GM18507 (cell line): ENCODE measurements around the gene WAC.
"Not testable (repeated sequence)": the region's sequence is repeated elsewhere in the genome, so short reads cannot be mapped to it uniquely, and the experiment has no call there.

Experiments
- DNase-seq: peaks from one replicate; pipeline ENCODE4 v3.0.0; 2011; ENCODE audit warnings: low read depth; ENCODE audit not compliant: insufficient read length; ENCODE audit errors: extremely low spot score
- FAIRE-seq: peaks from 2 replicates; lab custom pipeline; 2011; peaks lifted over from hg19 to GRCh38; lab: Jason Lieb, UNC

Gene WAC

GRCh38 chr10:28559618-28560017 lies 26.7 kb downstream of the WAC start:
- FAIRE-seq (no peak), DNase-seq (no peak)

GRCh38 chr10:28560617-28561016 lies 27.7 kb downstream of the WAC start:
- DNase-seq: no peak
- FAIRE-seq: no peak

GRCh38 chr10:28561531-28561930 lies 28.6 kb downstream of the WAC start:
- DNase-seq: no peak

GRCh38 chr10:28564905-28565304 lies 32.0 kb downstream of the WAC start:
- FAIRE-seq (no peak), DNase-seq (no peak)

More at GRCh38 chr10:28561531-28561930, 28.6 kb downstream of the WAC start:
- no peak for FAIRE-seq

GRCh38 chr10:28566458-28567015 lies 33.6 kb downstream of the WAC start:
- DNase-seq (no peak), FAIRE-seq (no peak)

- FAIRE-seq (no peak), DNase-seq (no peak)
These were observed 36.7 kb downstream of the WAC start for GRCh38 chr10:28569506-28570159.

- no peak for FAIRE-seq
- no peak for DNase-seq
These were observed 37.7 kb downstream of the WAC start for GRCh38 chr10:28570598-28570997.

GRCh38 chr10:28571265-28571664 lies 38.3 kb downstream of the WAC start:
- FAIRE-seq (no peak), DNase-seq (no peak)

DNA sequence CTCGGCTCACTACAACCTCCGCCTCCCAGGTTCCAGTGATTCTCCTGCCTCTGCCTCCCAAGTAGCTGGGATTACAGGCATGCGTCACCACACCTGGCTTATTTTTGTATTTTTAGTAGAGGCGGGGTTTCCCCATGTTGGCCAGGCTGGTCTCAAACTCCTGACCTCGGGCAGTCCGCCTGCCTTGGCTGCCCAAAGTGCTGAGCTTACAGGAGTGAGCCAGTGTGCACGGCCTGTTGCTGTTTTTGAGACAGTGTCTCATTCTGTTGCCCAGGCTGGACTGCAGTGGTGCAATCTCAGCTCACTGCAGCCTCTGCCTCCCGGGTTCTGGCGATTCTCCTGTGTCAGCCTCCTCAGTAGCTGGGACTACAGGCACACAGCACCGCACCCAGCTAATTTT lies 41.3 kb downstream of the WAC start:
- FAIRE-seq: not testable (repeated sequence)

GRCh38 chr10:28575852-28576251 lies 42.9 kb downstream of the WAC start:
- FAIRE-seq: no peak
- no peak for DNase-seq

More for the DNA sequence above, 41.3 kb downstream of the WAC start:
- DNase-seq: not testable (repeated sequence)

DNA sequence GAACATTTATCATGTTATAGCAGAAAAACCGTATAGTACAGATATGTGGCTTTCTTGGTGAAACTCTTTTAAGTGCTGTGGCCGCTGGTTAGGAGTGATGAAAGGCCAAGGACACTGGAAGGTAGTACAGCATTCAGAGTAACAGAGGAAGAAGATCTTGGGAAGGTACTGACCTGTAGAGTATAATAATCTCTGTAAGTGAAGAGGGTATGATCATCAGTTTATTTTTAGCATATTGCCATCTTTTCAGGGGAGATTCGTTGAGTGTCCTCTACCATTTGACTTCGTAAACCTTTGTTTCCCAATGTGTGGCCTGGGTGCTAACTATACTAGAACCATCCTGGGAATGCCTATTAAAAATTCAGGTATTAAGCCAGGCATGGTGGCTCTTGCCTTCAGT lies 44.6 kb downstream of the WAC start:
- FAIRE-seq: no peak
- DNase-seq: no peak

DNA sequence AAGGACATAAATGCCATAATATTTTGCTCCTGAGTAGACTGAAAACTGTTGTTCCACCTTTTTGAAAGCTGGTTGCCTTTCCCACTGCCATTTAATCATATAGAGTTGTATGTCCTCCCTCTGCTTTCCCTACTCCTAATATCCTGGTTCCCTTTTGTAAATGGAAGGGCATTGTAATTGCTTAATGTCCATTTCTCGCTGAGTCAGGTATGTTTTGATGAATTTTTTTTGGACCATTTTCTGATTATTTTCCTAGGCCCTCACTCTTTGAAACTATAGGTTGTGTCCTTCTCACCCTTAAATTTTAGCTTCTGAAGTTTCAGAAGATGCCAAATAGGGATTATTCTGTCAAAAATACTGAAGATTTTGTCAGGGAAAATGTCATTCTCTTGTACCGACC lies 45.5 kb downstream of the WAC start:
- FAIRE-seq (no peak), DNase-seq (no peak)

DNA sequence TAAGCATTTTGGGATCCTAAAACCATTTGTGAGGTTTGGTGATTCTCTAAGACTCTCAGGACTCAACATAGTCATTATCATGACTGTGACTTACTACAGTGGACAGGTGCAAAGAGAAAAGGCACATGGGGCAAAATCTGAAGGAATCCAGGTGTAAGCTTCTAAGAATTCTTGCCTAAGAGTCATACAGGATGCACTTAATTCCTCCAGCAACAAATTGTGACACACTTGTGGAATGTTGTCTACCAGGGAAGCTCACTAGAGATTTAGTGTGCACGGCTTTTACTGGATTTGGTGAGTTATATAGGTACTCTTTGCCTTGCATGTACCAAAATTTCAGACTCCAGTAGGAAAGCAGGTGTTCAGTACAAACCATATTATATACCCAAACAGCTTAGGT lies 47.9 kb downstream of the WAC start:
- DNase-seq (no peak), FAIRE-seq (no peak)

- FAIRE-seq (no peak), DNase-seq (no peak)
These were observed 49.0 kb downstream of the WAC start for GRCh38 chr10:28581916-28582315.

GRCh38 chr10:28585076-28585475 lies 52.2 kb downstream of the WAC start:
- no peak for FAIRE-seq
- DNase-seq: no peak

DNA sequence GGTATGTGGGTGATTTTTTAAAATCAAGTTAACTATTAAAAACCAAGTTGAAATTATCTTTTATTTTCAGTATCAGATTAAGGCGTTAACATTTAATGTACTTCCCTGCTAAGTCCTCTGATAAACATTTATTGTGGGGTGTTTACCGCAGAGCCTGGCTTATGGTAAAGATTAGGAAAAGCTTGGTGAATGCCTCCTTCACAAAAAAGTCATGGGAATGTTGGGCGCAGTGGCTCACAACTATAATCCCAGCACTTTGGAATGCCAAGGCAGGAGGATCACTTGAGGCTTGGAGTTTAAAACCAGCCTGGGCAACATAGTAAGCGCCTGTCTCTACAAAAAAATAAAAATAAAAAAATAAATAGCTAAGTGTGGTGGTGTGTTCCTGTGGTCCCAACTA lies 53.3 kb downstream of the WAC start:
- DNase-seq (no peak), FAIRE-seq (no peak)

DNA sequence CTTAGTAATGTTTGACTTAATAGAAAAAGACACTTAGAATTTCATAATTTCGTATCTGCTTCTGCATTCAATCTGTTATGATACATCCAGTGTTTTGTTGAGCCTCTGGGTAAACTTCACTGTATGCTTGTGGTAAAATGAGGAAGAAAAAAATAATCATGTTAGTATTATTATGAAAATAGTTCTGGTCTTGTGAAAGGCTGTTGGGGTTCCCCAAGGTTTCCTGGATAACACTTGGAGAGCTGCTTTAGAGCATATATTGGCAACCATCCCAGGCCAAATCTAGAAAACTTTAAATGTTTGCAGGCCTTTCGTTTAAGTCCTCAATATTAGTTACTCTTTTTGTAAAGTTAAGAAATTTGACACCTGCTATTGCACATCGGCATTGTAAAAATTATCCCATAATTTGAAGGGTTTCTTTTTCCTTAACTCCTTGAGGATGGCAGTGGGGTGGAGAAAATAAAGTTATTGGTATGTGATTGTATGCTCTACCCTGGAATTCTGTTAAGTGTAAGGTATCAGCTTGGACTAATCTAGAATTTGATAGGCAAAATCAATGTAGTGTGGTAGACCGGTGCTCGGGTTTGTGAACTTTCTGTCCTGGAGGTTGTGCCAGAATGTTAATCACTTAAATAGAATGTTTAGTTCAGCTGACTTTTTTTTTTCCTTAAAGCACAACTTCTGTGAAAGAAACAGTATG lies 54.5 kb downstream of the WAC start:
- DNase-seq (no peak), FAIRE-seq (no peak)

GRCh38 chr10:28587970-28588290 lies 55.0 kb downstream of the WAC start:
- FAIRE-seq (no peak), DNase-seq (no peak)

GRCh38 chr10:28592953-28593352 lies 60.0 kb downstream of the WAC start:
- FAIRE-seq (no peak), DNase-seq (no peak)

DNA sequence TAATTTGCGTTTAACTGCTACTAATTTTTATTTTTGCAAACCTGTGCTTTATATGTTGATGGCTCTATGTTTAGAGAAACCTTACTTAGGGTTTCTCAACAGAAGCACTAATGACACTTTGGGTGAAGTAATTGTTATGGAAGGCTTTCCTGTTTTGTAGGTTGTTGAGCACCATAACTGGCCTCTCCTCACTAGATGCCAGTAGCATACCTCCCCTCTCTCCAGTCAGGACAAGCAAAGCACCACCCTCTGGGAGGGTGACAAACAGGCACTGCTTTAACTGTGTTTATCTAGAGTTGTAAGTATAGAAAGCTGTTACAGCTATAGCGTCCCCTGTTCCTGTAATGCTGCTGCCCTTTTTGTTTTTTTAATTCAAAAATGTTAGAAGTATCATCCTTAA lies 60.9 kb downstream of the WAC start:
- no peak for FAIRE-seq
- DNase-seq: no peak

DNA sequence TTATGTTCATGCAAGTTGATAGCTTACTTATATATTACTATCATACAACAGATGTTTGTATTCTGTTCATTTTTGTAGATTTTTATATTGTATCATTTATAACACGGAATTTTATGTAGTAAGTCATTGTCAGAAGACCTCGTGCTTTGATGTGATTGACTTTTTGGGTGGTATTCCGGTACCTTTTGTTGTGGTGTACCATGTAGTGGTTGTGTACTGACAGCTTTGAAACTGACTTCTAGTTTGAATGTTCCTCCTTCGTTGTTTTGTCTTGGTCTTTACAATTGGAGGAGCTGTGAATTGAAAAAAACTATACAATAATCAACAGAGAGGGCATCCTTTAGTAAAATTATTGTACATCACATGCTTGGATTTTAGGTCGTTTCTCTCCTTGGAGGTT lies 61.5 kb downstream of the WAC start:
- FAIRE-seq (no peak), DNase-seq (no peak)
